Ovary (tissue), 9 donors: ENCODE data around the gene DNAJC8. TPM values are rescaled to one million over a fixed set of nuclear protein-coding genes. Genes with fewer than 3 reads are reported as not detected.

Experiments
- DNase-seq, 5 donors: peaks; one replicate each; pipeline ENCODE4 v3.0.0-alpha.2; 2019 to 2020
- H3K27ac ChIP-seq, 2 donors: fragments of 200-600 bp; one replicate each; pipeline versions ENCODE4 v1.5.1 to v1.8.0; 2019 to 2022
- H3K27me3 ChIP-seq: fragments of 200-600 bp; one replicate; pipeline ENCODE4 v1.8.0; 2022
- H3K36me3 ChIP-seq: fragments of 200-600 bp; sonication (generic); one replicate; pipeline ENCODE4 v1.5.1; 2019
- H3K4me1 ChIP-seq: one replicate; pipeline ENCODE4 v1.8.1; 2013; ENCODE audit warnings: mild to moderate bottlenecking, moderate library complexity; ENCODE audit not compliant: insufficient read depth
- H3K4me3 ChIP-seq: fragments of 200-600 bp; sonication (generic); one replicate; pipeline ENCODE4 v1.5.1; 2017
- H3K9me3 ChIP-seq, 2 donors: fragments of 200-600 bp in 1 of 2; sonication (generic) in 1 of 2; one replicate each; pipeline versions ENCODE4 v1.5.1 to v1.8.1; 2013 to 2019; ENCODE audit warnings: mild to moderate bottlenecking in 1 of 2, moderate library complexity in 1 of 2
- CTCF ChIP-seq, 3 donors: fragments of 450-650 bp in 2 of 3; fragments of 200-600 bp in 1 of 3; IDR thresholded peaks; one replicate each; pipeline versions ENCODE4 v1.5.1 to v1.8.0; 2016 to 2022; ENCODE audit warnings: antibody characterized with exemption in 3 of 3, mild to moderate bottlenecking in 1 of 3
- EP300 ChIP-seq: sonication (generic); formaldehyde crosslinking; IDR thresholded peaks from one replicate; pipeline ENCODE4 v1.6.1; 2017; ENCODE audit warnings: antibody characterized with exemption
- POLR2A ChIP-seq: fragments of 450-650 bp; IDR thresholded peaks from one replicate; pipeline ENCODE4 v1.6.1; 2017; ENCODE audit warnings: antibody characterized with exemption, mild to moderate bottlenecking, moderate library complexity
- WGBS, 3 donors: extraction: QIAGEN DNeasy Blood & Tissue Kit in 1 of 3; methylation state at CpG; one replicate each; pipeline versions ENCODE4 v1.1.5 to v1.1.7; 2013 to 2017; 5-methylcytosine and 5-hydroxymethylcytosine counted together
- intact Hi-C, 4 donors: fragments of 100-400 bp; cut with DNase I; formaldehyde crosslinking; loops; one replicate each; pipeline versions ENCODE4 v1.11.0 to v1.15.1; 2022 to 2023
- polyA plus RNA-seq, 2 donors: library from polyadenylated mRNA; stranded (reverse); fragments of 200-250 nt in 1 of 2; fragments of 350-450 nt in 1 of 2; fragmentation: Illumina TruSeq in 1 of 2; extraction: RNeasy Lipid Tissue Mini Kit (QIAGEN cat#74804) in 1 of 2; gene quantifications; one replicate each; pipeline ENCODE4 v1.2.3, GENCODE V29; 2013 to 2014
- total RNA-seq, 7 donors: library from RNA; depleted of rRNA in 2 of 7; stranded (reverse); fragments of >200 nt in 2 of 7; fragmentation: NEBNext Ultra II Directional in 3 of 7; extraction: Animal tissue kit (Norgen Biotek cat#: 25700) in 3 of 7; gene quantifications; one replicate each; pipeline versions ENCODE4 v1.1.0 to v1.2.4, GENCODE V29; 2016 to 2023
- donor health status: DM: no; HTN: no; CAD: no; lungs with moderate emphysema.
- donor health status: DM: no; HTN: no; CAD: no.
- donor health status: Bipolar disorder and iron deficiency.
- donor health status: DM: yes; HTN: yes; CAD: no.
- donor health status: DM: no; HTN: no; CAD: no.
- donor health status: DM: yes; HTN: yes; CAD: no.

The DNAJC8 gene
- total and polyA plus RNA-seq, 9 donors: 61.2 to 181 (median 77.9) TPM

- no peak for DNase-seq
- Histone ChIP-seq H3K9me3 (no peaks in the 10 kb centered on the region), H3K4me1 (peaks cover 25% of the 10 kb centered on the region), H3K36me3 (no peaks in the 10 kb centered on the region), H3K27ac (no peak overlapping the region), H3K4me3 (no peak overlapping the region), H3K27me3 (no peaks in the 10 kb centered on the region)
- TF ChIP-seq CTCF (IDR thresholded peaks at IDR 0.05) (no peak), EP300 (no peak), POLR2A (no peak)
- intact Hi-C loops: no loop called here
- WGBS, 3 donors: 63 to 94% (median 83%) methylated on average over 1 of the region's 1 CpG
Measured at GRCh38 chr1:28264897-28265296, 32.1 kb upstream of the DNAJC8 start.

- DNase-seq: no peak
- intact Hi-C loops: no loop called here
- 17 to 25% (median 25%) methylated on average over 7 of the region's 7 CpGs for WGBS, 3 donors
- Histone ChIP-seq H3K36me3 (no peaks in the 10 kb centered on the region), H3K4me1 (peaks cover 11% of the 10 kb centered on the region), H3K4me3 (peak overlapping the region; percentile 99), H3K27me3 (no peaks in the 10 kb centered on the region), H3K9me3 (no peaks in the 10 kb centered on the region), H3K27ac (no peak overlapping the region)
- TF ChIP-seq EP300 (no peak), POLR2A (no peak), CTCF (IDR thresholded peaks at IDR 0.05) (no peak)
Measured at GRCh38 chr1:28260803-28261174, 28.0 kb upstream of the DNAJC8 start.

GRCh38 chr1:28259934-28260802 lies 27.3 kb upstream of the DNAJC8 start:
- intact Hi-C loops: loop anchor here in 2 of 4 donors (10.0 kb wide), 2 partner anchors 85 to 105 kb away; partner anchors contain the start of gene PHACTR4 (in 1 of the 2)

More at GRCh38 chr1:28259934-28260802, 27.3 kb upstream of the DNAJC8 start:
- peak; percentile 87 to 88 (median 88) for DNase-seq
- H3K36me3 ChIP-seq: no peaks in the 10 kb centered on the region
- TF ChIP-seq EP300 (no peak), CTCF (IDR thresholded peaks at IDR 0.05) (peak in 1 of 3 donors; percentile 9), POLR2A (peak; percentile 12)
- no peaks in the 10 kb centered on the region for H3K9me3 ChIP-seq
- peak overlapping the region; percentile 85 to 89 for H3K27ac ChIP-seq
- H3K4me1 ChIP-seq: peaks cover 11% of the 10 kb centered on the region
- H3K27me3 ChIP-seq: no peaks in the 10 kb centered on the region
- WGBS, 3 donors: 0 to 1% (median 1%) methylated on average over 35 to 66 of the region's 66 CpGs
- H3K4me3 ChIP-seq: peak overlapping the region; percentile 99
